Measurements from ENCODE around the gene GCNT1.
A peak's percentile ranks its signal among the peaks of the same experiment; 100 is the strongest.

Gene GCNT1

DNA sequence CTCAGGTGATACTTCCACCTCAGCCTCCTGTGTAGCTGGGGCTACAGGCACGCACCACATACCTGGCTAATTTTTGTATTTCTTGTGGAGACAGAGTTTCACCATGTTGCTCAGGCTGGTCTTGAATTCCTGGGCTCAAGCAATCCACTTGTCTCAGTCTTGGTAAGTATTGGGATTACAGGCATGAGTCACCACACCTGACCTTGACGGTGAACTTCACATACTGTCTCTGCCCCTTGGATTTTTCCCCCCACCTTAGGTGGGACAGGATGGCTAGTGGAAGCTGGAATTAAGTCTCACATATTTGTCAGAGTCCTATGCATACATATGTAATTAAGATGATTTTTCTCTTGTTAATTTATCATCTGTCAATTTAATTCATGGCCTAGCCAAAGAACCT lies 43.8 kb upstream of the GCNT1 start:
- H4K8ac ChIP-seq (ENCODE audit: low read length), result no peak overlapping the region
- no peak overlapping the region for H3K23ac ChIP-seq (ENCODE audit: low read length in 2 of 2)
- no peak overlapping the region for H2BK5ac ChIP-seq (ENCODE audit: low read depth, low read length, poor library complexity, severe bottlenecking)
- H3K79me1 ChIP-seq (replicated peaks; ENCODE audit: low read length, poor library complexity, severe bottlenecking), result no peaks in the 10 kb centered on the region
- H2AFZ ChIP-seq (ENCODE audit: low read depth, low read length), result no peak overlapping the region
- no peak for DNase-seq
- H4K91ac ChIP-seq (ENCODE audit: low read length), result no peak overlapping the region
- no peak overlapping the region for H3K18ac ChIP-seq (ENCODE audit: low read depth in 1 of 2, low read length in 2 of 2)
- H3K9ac ChIP-seq (ENCODE audit: low read length), result no peak overlapping the region
- H3K4me2 ChIP-seq (ENCODE audit: low read length, poor library complexity, severe bottlenecking), result no peak overlapping the region
- 100% methylated on average over 1 of the region's 2 CpGs for WGBS
- no peaks in the 10 kb centered on the region for H3K4me1 ChIP-seq (ENCODE audit: control insufficient read depth, insufficient read depth, low read depth, low read length)
- H3K4ac ChIP-seq (ENCODE audit: low read depth in 1 of 2, low read length in 2 of 2), result no peak overlapping the region
- H3K27ac ChIP-seq (ENCODE audit: low read length, poor library complexity, severe bottlenecking), result no peak overlapping the region
- no peak overlapping the region for H3K14ac ChIP-seq (ENCODE audit: low read length in 2 of 2)
- no peak overlapping the region for H2AK5ac ChIP-seq (ENCODE audit: low read length, severe bottlenecking)
- H2BK12ac ChIP-seq (ENCODE audit: low read length in 2 of 2), result no peak overlapping the region
- H2BK120ac ChIP-seq (ENCODE audit: low read depth, low read length), result no peak overlapping the region
- no peaks in the 10 kb centered on the region for H3K36me3 ChIP-seq (ENCODE audit: control insufficient read depth in 1 of 2, insufficient read depth in 2 of 2, low read depth in 1 of 2, low read length in 2 of 2)
- no peaks in the 10 kb centered on the region for H3K9me3 ChIP-seq (ENCODE audit: control insufficient read depth, low read length)
- H2BK15ac ChIP-seq (ENCODE audit: low read depth, poor library complexity, severe bottlenecking), result no peak overlapping the region
- no peaks in the 10 kb centered on the region for H3K27me3 ChIP-seq (ENCODE audit: control insufficient read depth in 1 of 2, insufficient read depth in 1 of 2, low read length in 2 of 2)
- H3K4me3 ChIP-seq (ENCODE audit: insufficient read depth in 1 of 2, low read depth in 1 of 2, low read length in 2 of 2), result no peak overlapping the region

- Histone ChIP-seq H3K79me1 (replicated peaks; ENCODE audit: low read length, poor library complexity, severe bottlenecking) (no peaks in the 10 kb centered on the region), H2AFZ (ENCODE audit: low read depth, low read length) (no peak overlapping the region)
These were observed 43.3 kb upstream of the GCNT1 start for GRCh38 chr9:76415731-76416130.

GRCh38 chr9:76417394-76417793 lies 41.6 kb upstream of the GCNT1 start:
- no peak overlapping the region for H3K27ac ChIP-seq (ENCODE audit: low read length, poor library complexity, severe bottlenecking)
- no peak overlapping the region for H3K4me2 ChIP-seq (ENCODE audit: low read length, poor library complexity, severe bottlenecking)
- no peak overlapping the region for H3K4ac ChIP-seq (ENCODE audit: low read depth in 1 of 2, low read length in 2 of 2)
- no peak overlapping the region for H3K18ac ChIP-seq (ENCODE audit: low read depth in 1 of 2, low read length in 2 of 2)
- H3K4me3 ChIP-seq (ENCODE audit: insufficient read depth in 1 of 2, low read depth in 1 of 2, low read length in 2 of 2), result no peak overlapping the region
- DNase-seq, result no peak
- no peak overlapping the region for H4K91ac ChIP-seq (ENCODE audit: low read length)
- 33% methylated on average over 1 of the region's 1 CpG for WGBS
- H3K23ac ChIP-seq (ENCODE audit: low read length in 2 of 2), result no peak overlapping the region
- H2BK5ac ChIP-seq (ENCODE audit: low read depth, low read length, poor library complexity, severe bottlenecking), result no peak overlapping the region
- no peaks in the 10 kb centered on the region for H3K27me3 ChIP-seq (ENCODE audit: control insufficient read depth in 1 of 2, insufficient read depth in 1 of 2, low read length in 2 of 2)
- no peak overlapping the region for H3K14ac ChIP-seq (ENCODE audit: low read length in 2 of 2)
- no peak overlapping the region for H2BK12ac ChIP-seq (ENCODE audit: low read length in 2 of 2)
- H2AK5ac ChIP-seq (ENCODE audit: low read length, severe bottlenecking), result no peak overlapping the region
- H3K4me1 ChIP-seq (ENCODE audit: control insufficient read depth, insufficient read depth, low read depth, low read length), result no peaks in the 10 kb centered on the region
- no peak overlapping the region for H2BK15ac ChIP-seq (ENCODE audit: low read depth, poor library complexity, severe bottlenecking)
- no peak overlapping the region for H2AFZ ChIP-seq (ENCODE audit: low read depth, low read length)
- no peak overlapping the region for H2BK120ac ChIP-seq (ENCODE audit: low read depth, low read length)
- no peaks in the 10 kb centered on the region for H3K36me3 ChIP-seq (ENCODE audit: control insufficient read depth in 1 of 2, insufficient read depth in 2 of 2, low read depth in 1 of 2, low read length in 2 of 2)
- no peak overlapping the region for H3K9ac ChIP-seq (ENCODE audit: low read length)
- no peaks in the 10 kb centered on the region for H3K79me1 ChIP-seq (replicated peaks; ENCODE audit: low read length, poor library complexity, severe bottlenecking)
- no peak overlapping the region for H4K8ac ChIP-seq (ENCODE audit: low read length)
- no peaks in the 10 kb centered on the region for H3K9me3 ChIP-seq (ENCODE audit: control insufficient read depth, low read length)

More at GRCh38 chr9:76415731-76416130, 43.3 kb upstream of the GCNT1 start:
- DNase-seq, result no peak
- no peaks in the 10 kb centered on the region for H3K36me3 ChIP-seq (ENCODE audit: control insufficient read depth in 1 of 2, insufficient read depth in 2 of 2, low read depth in 1 of 2, low read length in 2 of 2)
- H3K18ac ChIP-seq (ENCODE audit: low read depth in 1 of 2, low read length in 2 of 2), result no peak overlapping the region
- H3K4me3 ChIP-seq (ENCODE audit: insufficient read depth in 1 of 2, low read depth in 1 of 2, low read length in 2 of 2), result no peak overlapping the region
- no peak overlapping the region for H3K9ac ChIP-seq (ENCODE audit: low read length)
- no peak overlapping the region for H3K4me2 ChIP-seq (ENCODE audit: low read length, poor library complexity, severe bottlenecking)
- H3K9me3 ChIP-seq (ENCODE audit: control insufficient read depth, low read length), result no peaks in the 10 kb centered on the region
- no peak overlapping the region for H2AK5ac ChIP-seq (ENCODE audit: low read length, severe bottlenecking)
- no peak overlapping the region for H2BK120ac ChIP-seq (ENCODE audit: low read depth, low read length)
- no peak overlapping the region for H2BK12ac ChIP-seq (ENCODE audit: low read length in 2 of 2)
- H3K4me1 ChIP-seq (ENCODE audit: control insufficient read depth, insufficient read depth, low read depth, low read length), result no peaks in the 10 kb centered on the region
- no peak overlapping the region for H3K4ac ChIP-seq (ENCODE audit: low read depth in 1 of 2, low read length in 2 of 2)
- no peak overlapping the region for H3K23ac ChIP-seq (ENCODE audit: low read length in 2 of 2)
- H2BK15ac ChIP-seq (ENCODE audit: low read depth, poor library complexity, severe bottlenecking), result no peak overlapping the region
- no peaks in the 10 kb centered on the region for H3K27me3 ChIP-seq (ENCODE audit: control insufficient read depth in 1 of 2, insufficient read depth in 1 of 2, low read length in 2 of 2)
- H3K14ac ChIP-seq (ENCODE audit: low read length in 2 of 2), result no peak overlapping the region
- H4K8ac ChIP-seq (ENCODE audit: low read length), result no peak overlapping the region
- no peak overlapping the region for H4K91ac ChIP-seq (ENCODE audit: low read length)
- H3K27ac ChIP-seq (ENCODE audit: low read length, poor library complexity, severe bottlenecking), result no peak overlapping the region
- no peak overlapping the region for H2BK5ac ChIP-seq (ENCODE audit: low read depth, low read length, poor library complexity, severe bottlenecking)

DNA sequence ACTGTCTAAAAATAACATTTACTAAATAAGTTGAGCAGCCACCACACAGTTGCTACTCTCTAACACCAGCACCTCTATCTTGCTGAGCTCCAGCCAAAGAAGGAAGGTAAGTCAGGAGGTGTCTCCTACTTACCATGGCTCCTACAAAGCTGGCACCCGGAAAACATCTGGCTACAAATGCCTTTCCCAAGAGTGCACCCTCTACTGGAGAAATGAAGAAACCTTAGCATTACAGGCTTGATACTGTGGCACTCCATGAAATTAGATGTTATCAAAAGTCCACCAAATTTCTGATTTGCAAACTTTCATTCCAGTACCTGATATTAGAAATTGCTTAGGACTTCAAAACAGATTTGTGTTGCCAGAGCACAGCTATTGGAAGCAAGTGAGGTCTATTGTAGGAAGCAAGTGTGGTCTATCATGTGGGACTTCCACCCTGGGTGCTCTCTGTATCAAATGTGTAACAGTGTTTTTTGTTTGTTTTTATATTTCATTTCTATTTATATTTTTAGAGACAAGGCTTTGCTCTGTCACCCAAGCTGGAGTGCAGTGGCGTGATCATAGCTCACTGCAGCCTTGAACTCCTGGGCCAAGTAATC lies 39.1 kb upstream of the GCNT1 start:
- no peak overlapping the region for H3K9ac ChIP-seq (ENCODE audit: low read length)
- H4K91ac ChIP-seq (ENCODE audit: low read length), result no peak overlapping the region
- H3K4me3 ChIP-seq (ENCODE audit: insufficient read depth in 1 of 2, low read depth in 1 of 2, low read length in 2 of 2), result no peak overlapping the region
- DNase-seq, result peak; percentile 23
- 71% methylated on average over 1 of the region's 2 CpGs for WGBS
- H3K36me3 ChIP-seq (ENCODE audit: control insufficient read depth in 1 of 2, insufficient read depth in 2 of 2, low read depth in 1 of 2, low read length in 2 of 2), result no peaks in the 10 kb centered on the region
- H2AFZ ChIP-seq (ENCODE audit: low read depth, low read length), result no peak overlapping the region
- no peak overlapping the region for H3K4ac ChIP-seq (ENCODE audit: low read depth in 1 of 2, low read length in 2 of 2)
- H3K14ac ChIP-seq (ENCODE audit: low read length in 2 of 2), result no peak overlapping the region
- no peak overlapping the region for H3K27ac ChIP-seq (ENCODE audit: low read length, poor library complexity, severe bottlenecking)
- no peak overlapping the region for H3K18ac ChIP-seq (ENCODE audit: low read depth in 1 of 2, low read length in 2 of 2)
- H3K27me3 ChIP-seq (ENCODE audit: control insufficient read depth in 1 of 2, insufficient read depth in 1 of 2, low read length in 2 of 2), result no peaks in the 10 kb centered on the region
- H2AK5ac ChIP-seq (ENCODE audit: low read length, severe bottlenecking), result no peak overlapping the region
- no peak overlapping the region for H3K23ac ChIP-seq (ENCODE audit: low read length in 2 of 2)
- H2BK15ac ChIP-seq (ENCODE audit: low read depth, poor library complexity, severe bottlenecking), result no peak overlapping the region
- no peaks in the 10 kb centered on the region for H3K4me1 ChIP-seq (ENCODE audit: control insufficient read depth, insufficient read depth, low read depth, low read length)
- no peak overlapping the region for H2BK5ac ChIP-seq (ENCODE audit: low read depth, low read length, poor library complexity, severe bottlenecking)
- H2BK12ac ChIP-seq (ENCODE audit: low read length in 2 of 2), result no peak overlapping the region
- H3K4me2 ChIP-seq (ENCODE audit: low read length, poor library complexity, severe bottlenecking), result no peak overlapping the region
- no peak overlapping the region for H2BK120ac ChIP-seq (ENCODE audit: low read depth, low read length)
- H3K9me3 ChIP-seq (ENCODE audit: control insufficient read depth, low read length), result no peaks in the 10 kb centered on the region
- no peak overlapping the region for H4K8ac ChIP-seq (ENCODE audit: low read length)
- H3K79me1 ChIP-seq (replicated peaks; ENCODE audit: low read length, poor library complexity, severe bottlenecking), result no peaks in the 10 kb centered on the region

Measured in mesenchymal stem cell (in vitro differentiated cells and primary cell).